Measurements from ENCODE around the gene TSEN2.

The TSEN2 gene

GRCh38 chr3:12495749-12496452 is 11.6 kb downstream of the TSEN2 start:
- no peaks in the 10 kb centered on the region for H3K9me3 ChIP-seq (ENCODE audit: control insufficient read depth in 2 of 2, low read length in 2 of 2)
- H3K9ac ChIP-seq (ENCODE audit: low read depth in 1 of 2, low read length in 2 of 2): no peak overlapping the region
- no peaks in the 10 kb centered on the region for H3K4me1 ChIP-seq (ENCODE audit: control insufficient read depth in 2 of 2, insufficient read depth in 2 of 2, low read length in 2 of 2)
- H3K27ac ChIP-seq (ENCODE audit: low read depth in 2 of 2, low read length in 2 of 2): no peak overlapping the region
- H3K27me3 ChIP-seq (ENCODE audit: control insufficient read depth in 2 of 2, insufficient read depth in 2 of 2, low read length in 2 of 2): no peaks in the 10 kb centered on the region
- peaks cover 58 to 60% of the 10 kb centered on the region in 2 donors for H3K36me3 ChIP-seq (ENCODE audit: control insufficient read depth in 2 of 2, insufficient read depth in 2 of 2, low read length in 2 of 2)
- H3K4me3 ChIP-seq (ENCODE audit: low read length in 2 of 2): no peak overlapping the region

GRCh38 chr3:12496453-12496761 is 12.1 kb downstream of the TSEN2 start:
- H3K4me3 ChIP-seq (ENCODE audit: low read length in 2 of 2): no peak overlapping the region
- no peaks in the 10 kb centered on the region for H3K27me3 ChIP-seq (ENCODE audit: control insufficient read depth in 2 of 2, insufficient read depth in 2 of 2, low read length in 2 of 2)
- no peaks in the 10 kb centered on the region for H3K4me1 ChIP-seq (ENCODE audit: control insufficient read depth in 2 of 2, insufficient read depth in 2 of 2, low read length in 2 of 2)
- no peak overlapping the region for H3K9ac ChIP-seq (ENCODE audit: low read depth in 1 of 2, low read length in 2 of 2)
- peaks cover 60 to 64% of the 10 kb centered on the region in 2 donors for H3K36me3 ChIP-seq (ENCODE audit: control insufficient read depth in 2 of 2, insufficient read depth in 2 of 2, low read length in 2 of 2)
- no peaks in the 10 kb centered on the region for H3K9me3 ChIP-seq (ENCODE audit: control insufficient read depth in 2 of 2, low read length in 2 of 2)
- no peak overlapping the region for H3K27ac ChIP-seq (ENCODE audit: low read depth in 2 of 2, low read length in 2 of 2)

DNA sequence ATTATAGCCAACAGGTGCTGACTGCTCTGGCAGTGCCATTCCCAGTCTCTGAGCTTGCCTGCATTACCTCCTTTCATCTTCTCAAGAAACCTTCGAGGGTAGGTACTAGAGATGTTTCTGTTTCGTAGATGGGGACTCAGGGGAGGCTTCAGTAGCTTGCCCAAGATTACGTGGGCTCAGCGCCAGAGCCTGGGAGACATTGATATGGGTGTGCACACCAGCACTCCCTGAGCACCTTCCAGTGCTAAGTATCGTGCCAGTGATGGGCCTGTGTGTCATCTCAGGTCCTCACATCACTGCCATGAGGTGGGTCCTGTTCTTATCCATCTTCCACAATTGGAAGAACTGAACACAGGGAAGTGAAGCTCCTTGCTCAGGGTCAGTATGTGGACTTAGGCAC is 15.2 kb downstream of the TSEN2 start:
- H3K36me3 ChIP-seq (ENCODE audit: control insufficient read depth in 2 of 2, insufficient read depth in 2 of 2, low read length in 2 of 2): peaks cover 65 to 74% of the 10 kb centered on the region in 2 donors
- H3K4me1 ChIP-seq (ENCODE audit: control insufficient read depth in 2 of 2, insufficient read depth in 2 of 2, low read length in 2 of 2): no peaks in the 10 kb centered on the region
- no peak overlapping the region for H3K9ac ChIP-seq (ENCODE audit: low read depth in 1 of 2, low read length in 2 of 2)
- no peak overlapping the region for H3K27ac ChIP-seq (ENCODE audit: low read depth in 2 of 2, low read length in 2 of 2)
- H3K9me3 ChIP-seq (ENCODE audit: control insufficient read depth in 2 of 2, low read length in 2 of 2): no peaks in the 10 kb centered on the region
- no peaks in the 10 kb centered on the region for H3K27me3 ChIP-seq (ENCODE audit: control insufficient read depth in 2 of 2, insufficient read depth in 2 of 2, low read length in 2 of 2)
- H3K4me3 ChIP-seq (ENCODE audit: low read length in 2 of 2): no peak overlapping the region

DNA sequence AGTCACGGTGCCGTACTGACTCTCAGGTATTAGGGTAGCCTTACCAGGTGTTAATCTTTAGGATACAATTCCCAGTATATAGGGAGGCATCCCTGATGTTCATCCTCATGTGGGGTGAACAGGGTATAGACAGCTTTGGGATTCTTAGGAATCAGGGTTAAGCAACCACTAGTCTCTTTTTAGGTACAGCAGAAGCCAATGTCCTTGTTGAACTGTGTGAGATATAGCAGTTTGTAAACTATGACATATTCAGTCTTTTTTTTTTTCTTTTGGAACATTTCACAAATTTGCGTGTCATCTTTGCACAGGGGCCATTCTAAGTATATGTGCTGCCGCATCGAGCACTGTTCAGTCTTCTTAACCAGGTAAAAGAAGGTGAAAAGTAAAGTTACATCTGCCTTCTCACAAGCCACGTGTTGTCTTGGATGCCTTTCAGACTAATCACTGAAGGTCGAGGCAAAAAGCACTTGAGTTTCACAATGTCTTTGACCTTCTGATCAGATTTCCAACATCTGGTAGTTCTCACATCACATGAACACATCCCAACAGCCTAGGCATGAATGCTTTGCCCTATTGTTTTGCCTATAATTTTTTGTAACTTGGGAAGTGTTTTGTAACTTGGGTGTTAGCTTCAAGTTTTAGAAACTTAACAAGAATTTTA is 17.2 kb downstream of the TSEN2 start:
- Histone ChIP-seq H3K27me3 (ENCODE audit: control insufficient read depth in 2 of 2, insufficient read depth in 2 of 2, low read length in 2 of 2) (no peaks in the 10 kb centered on the region), H3K4me3 (ENCODE audit: low read length in 2 of 2) (no peak overlapping the region), H3K9ac (ENCODE audit: low read depth in 1 of 2, low read length in 2 of 2) (no peak overlapping the region), H3K36me3 (ENCODE audit: control insufficient read depth in 2 of 2, insufficient read depth in 2 of 2, low read length in 2 of 2) (peaks cover 53 to 70% of the 10 kb centered on the region in 2 donors), H3K9me3 (ENCODE audit: control insufficient read depth in 2 of 2, low read length in 2 of 2) (no peaks in the 10 kb centered on the region), H3K4me1 (ENCODE audit: control insufficient read depth in 2 of 2, insufficient read depth in 2 of 2, low read length in 2 of 2) (no peaks in the 10 kb centered on the region), H3K27ac (ENCODE audit: low read depth in 2 of 2, low read length in 2 of 2) (no peak overlapping the region)

DNA sequence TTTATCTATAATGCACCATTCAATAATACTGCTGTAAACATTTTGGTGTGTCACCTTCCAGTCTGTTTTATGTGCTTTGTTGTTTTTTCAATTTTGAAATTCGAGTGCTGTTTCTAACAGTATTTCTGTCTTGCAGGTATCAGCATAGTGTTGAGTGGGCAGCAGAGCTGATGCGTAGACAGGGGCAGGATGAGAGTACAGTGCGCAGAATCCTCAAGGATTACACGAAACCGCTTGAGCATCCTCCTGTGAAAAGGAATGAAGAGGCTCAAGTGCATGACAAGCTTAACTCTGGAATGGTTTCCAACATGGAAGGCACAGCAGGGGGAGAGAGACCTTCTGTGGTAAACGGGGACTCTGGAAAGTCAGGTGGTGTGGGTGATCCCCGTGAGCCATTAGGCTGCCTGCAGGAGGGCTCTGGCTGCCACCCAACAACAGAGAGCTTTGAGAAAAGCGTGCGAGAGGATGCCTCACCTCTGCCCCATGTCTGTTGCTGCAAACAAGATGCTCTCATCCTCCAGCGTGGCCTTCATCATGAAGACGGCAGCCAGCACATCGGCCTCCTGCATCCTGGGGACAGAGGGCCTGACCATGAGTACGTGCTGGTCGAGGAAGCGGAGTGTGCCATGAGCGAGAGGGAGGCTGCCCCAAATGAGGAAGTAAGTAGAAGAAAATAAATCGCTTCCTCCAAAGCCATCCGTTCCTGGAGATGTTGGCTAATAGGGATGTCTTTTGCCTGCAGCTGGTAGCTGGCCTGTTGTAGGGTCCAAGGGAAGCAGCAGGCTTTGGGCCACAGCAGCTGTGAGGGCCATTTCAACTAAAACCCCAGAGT is 19.1 kb downstream of the TSEN2 start:
- Histone ChIP-seq H3K4me3 (ENCODE audit: low read length in 2 of 2) (no peak overlapping the region), H3K27ac (ENCODE audit: low read depth in 2 of 2, low read length in 2 of 2) (no peak overlapping the region), H3K36me3 (ENCODE audit: control insufficient read depth in 2 of 2, insufficient read depth in 2 of 2, low read length in 2 of 2) (peaks cover 39 to 55% of the 10 kb centered on the region in 2 donors), H3K9me3 (ENCODE audit: control insufficient read depth in 2 of 2, low read length in 2 of 2) (no peaks in the 10 kb centered on the region), H3K4me1 (ENCODE audit: control insufficient read depth in 2 of 2, insufficient read depth in 2 of 2, low read length in 2 of 2) (no peaks in the 10 kb centered on the region), H3K27me3 (ENCODE audit: control insufficient read depth in 2 of 2, insufficient read depth in 2 of 2, low read length in 2 of 2) (no peaks in the 10 kb centered on the region), H3K9ac (ENCODE audit: low read depth in 1 of 2, low read length in 2 of 2) (no peak overlapping the region)

- Histone ChIP-seq H3K36me3 (ENCODE audit: control insufficient read depth in 2 of 2, insufficient read depth in 2 of 2, low read length in 2 of 2) (peaks cover 21 to 35% of the 10 kb centered on the region in 2 donors), H3K9ac (ENCODE audit: low read depth in 1 of 2, low read length in 2 of 2) (no peak overlapping the region), H3K27ac (ENCODE audit: low read depth in 2 of 2, low read length in 2 of 2) (no peak overlapping the region), H3K9me3 (ENCODE audit: control insufficient read depth in 2 of 2, low read length in 2 of 2) (no peaks in the 10 kb centered on the region), H3K4me3 (ENCODE audit: low read length in 2 of 2) (no peak overlapping the region), H3K27me3 (ENCODE audit: control insufficient read depth in 2 of 2, insufficient read depth in 2 of 2, low read length in 2 of 2) (no peaks in the 10 kb centered on the region), H3K4me1 (ENCODE audit: control insufficient read depth in 2 of 2, insufficient read depth in 2 of 2, low read length in 2 of 2) (no peaks in the 10 kb centered on the region)
Observed at GRCh38 chr3:12506201-12506709, 22.0 kb downstream of the TSEN2 start.

- Histone ChIP-seq H3K9ac (ENCODE audit: low read depth in 1 of 2, low read length in 2 of 2) (no peak overlapping the region), H3K27me3 (ENCODE audit: control insufficient read depth in 2 of 2, insufficient read depth in 2 of 2, low read length in 2 of 2) (no peaks in the 10 kb centered on the region), H3K36me3 (ENCODE audit: control insufficient read depth in 2 of 2, insufficient read depth in 2 of 2, low read length in 2 of 2) (peaks cover 17 to 34% of the 10 kb centered on the region in 2 donors), H3K9me3 (ENCODE audit: control insufficient read depth in 2 of 2, low read length in 2 of 2) (no peaks in the 10 kb centered on the region), H3K4me1 (ENCODE audit: control insufficient read depth in 2 of 2, insufficient read depth in 2 of 2, low read length in 2 of 2) (no peaks in the 10 kb centered on the region), H3K27ac (ENCODE audit: low read depth in 2 of 2, low read length in 2 of 2) (no peak overlapping the region), H3K4me3 (ENCODE audit: low read length in 2 of 2) (no peak overlapping the region)
Observed at GRCh38 chr3:12507591-12508281, 23.5 kb downstream of the TSEN2 start.

GRCh38 chr3:12508291-12508700 is 24.0 kb downstream of the TSEN2 start:
- no peak overlapping the region for H3K4me3 ChIP-seq (ENCODE audit: low read length in 2 of 2)
- H3K9me3 ChIP-seq (ENCODE audit: control insufficient read depth in 2 of 2, low read length in 2 of 2): no peaks in the 10 kb centered on the region
- no peaks in the 10 kb centered on the region for H3K27me3 ChIP-seq (ENCODE audit: control insufficient read depth in 2 of 2, insufficient read depth in 2 of 2, low read length in 2 of 2)
- H3K27ac ChIP-seq (ENCODE audit: low read depth in 2 of 2, low read length in 2 of 2): no peak overlapping the region
- peaks cover 17 to 31% of the 10 kb centered on the region in 2 donors for H3K36me3 ChIP-seq (ENCODE audit: control insufficient read depth in 2 of 2, insufficient read depth in 2 of 2, low read length in 2 of 2)
- no peak overlapping the region for H3K9ac ChIP-seq (ENCODE audit: low read depth in 1 of 2, low read length in 2 of 2)
- no peaks in the 10 kb centered on the region for H3K4me1 ChIP-seq (ENCODE audit: control insufficient read depth in 2 of 2, insufficient read depth in 2 of 2, low read length in 2 of 2)

GRCh38 chr3:12509466-12509865 is 25.2 kb downstream of the TSEN2 start:
- Histone ChIP-seq H3K36me3 (ENCODE audit: control insufficient read depth in 2 of 2, insufficient read depth in 2 of 2, low read length in 2 of 2) (peaks cover 6 to 19% of the 10 kb centered on the region in 2 donors), H3K4me1 (ENCODE audit: control insufficient read depth in 2 of 2, insufficient read depth in 2 of 2, low read length in 2 of 2) (no peaks in the 10 kb centered on the region), H3K4me3 (ENCODE audit: low read length in 2 of 2) (no peak overlapping the region), H3K27ac (ENCODE audit: low read depth in 2 of 2, low read length in 2 of 2) (no peak overlapping the region), H3K27me3 (ENCODE audit: control insufficient read depth in 2 of 2, insufficient read depth in 2 of 2, low read length in 2 of 2) (no peaks in the 10 kb centered on the region), H3K9ac (ENCODE audit: low read depth in 1 of 2, low read length in 2 of 2) (no peak overlapping the region), H3K9me3 (ENCODE audit: control insufficient read depth in 2 of 2, low read length in 2 of 2) (no peaks in the 10 kb centered on the region)

All from mucosa of rectum (tissue), 2 donors.